Keratinocyte (primary cell): ENCODE data around the gene DPP10. TPM values are rescaled to one million over a fixed set of nuclear protein-coding genes. Genes with fewer than 3 reads are reported as not detected.

Experiments
- DNase-seq: peaks from one replicate; pipeline ENCODE4 v3.0.0-alpha.2; 2011; ENCODE audit warnings: low read depth, missing footprints, low spot score
- FAIRE-seq: peaks from 2 replicates; lab custom pipeline; 2011; peaks lifted over from hg19 to GRCh38; lab: Jason Lieb, UNC
- H2AFZ ChIP-seq: 2 replicates; pipeline ENCODE4 v1.6.0; 2012; ENCODE audit warnings: low read length, control low read depth, inconsistent platforms; ENCODE audit not compliant: control insufficient read depth
- H3K27ac ChIP-seq: 2 replicates; pipeline ENCODE4 v1.5.1; 2011; ENCODE audit warnings: low read length; ENCODE audit not compliant: control insufficient read depth, insufficient read depth
- H3K27me3 ChIP-seq: 3 replicates; pipeline ENCODE4 v1.6.0; 2011; ENCODE audit warnings: low read length; ENCODE audit not compliant: control insufficient read depth, insufficient read depth; ENCODE audit errors: extremely low read depth
- H3K36me3 ChIP-seq, 2 experiments: 2 replicates in 1 of 2; 3 replicates in 1 of 2; pipeline ENCODE4 v1.5.1; 2011; ENCODE audit warnings: low read length in 2 of 2, mild to moderate bottlenecking in 1 of 2; ENCODE audit not compliant: control insufficient read depth in 2 of 2, insufficient read depth in 2 of 2; ENCODE audit errors: extremely low read depth in 1 of 2
- H3K4me1 ChIP-seq: 3 replicates; pipeline ENCODE4 v1.5.1; 2011; ENCODE audit warnings: low read length; ENCODE audit not compliant: control insufficient read depth, insufficient read depth; ENCODE audit errors: extremely low read depth
- H3K4me2 ChIP-seq: 3 replicates; pipeline ENCODE4 v1.6.0; 2011; ENCODE audit warnings: low read depth, low read length; ENCODE audit not compliant: control insufficient read depth, insufficient read depth; ENCODE audit errors: extremely low read depth
- H3K4me3 ChIP-seq, 3 experiments: fragments of 200-600 bp in 1 of 3; sonication (generic) in 1 of 3; 2 replicates in 2 of 3; 3 replicates in 1 of 3; pipeline ENCODE4 v1.5.1; 2011 to 2016; ENCODE audit warnings: low read length in 3 of 3, mild to moderate bottlenecking in 3 of 3, control low read depth in 2 of 3, inconsistent platforms in 1 of 3, low read depth in 1 of 3, mixed read lengths in 1 of 3, mixed run types in 1 of 3, moderate library complexity in 1 of 3; ENCODE audit not compliant: control insufficient read depth in 2 of 3, insufficient read depth in 2 of 3; ENCODE audit errors: extremely low read depth in 1 of 3
- H3K79me2 ChIP-seq: 2 replicates; pipeline ENCODE4 v1.6.0; 2012; ENCODE audit warnings: low read length; ENCODE audit not compliant: control insufficient read depth, insufficient read depth
- H3K9ac ChIP-seq: 3 replicates; pipeline ENCODE4 v1.6.0; 2011; ENCODE audit warnings: low read length; ENCODE audit not compliant: control insufficient read depth, insufficient read depth; ENCODE audit errors: extremely low read depth
- H3K9me1 ChIP-seq: 3 replicates; pipeline ENCODE4 v1.6.0; 2011; ENCODE audit warnings: low read length; ENCODE audit not compliant: control insufficient read depth, insufficient read depth; ENCODE audit errors: extremely low read depth
- H3K9me3 ChIP-seq: 2 replicates; pipeline ENCODE4 v1.5.1; 2012; ENCODE audit warnings: low read depth, low read length; ENCODE audit not compliant: control insufficient read depth
- H4K20me1 ChIP-seq: 3 replicates; pipeline ENCODE4 v1.6.0; 2011; ENCODE audit warnings: low read length; ENCODE audit not compliant: control insufficient read depth, insufficient read depth; ENCODE audit errors: extremely low read depth
- CTCF ChIP-seq, 3 experiments: IDR thresholded peaks in 1 of 3; conservative IDR thresholded peaks in 1 of 3; optimal IDR thresholded peaks in 1 of 3; 2 replicates in 2 of 3; 3 replicates in 1 of 3; pipeline versions ENCODE3 to v1.5.1; 2011; ENCODE audit warnings: low read length in 3 of 3, mild to moderate bottlenecking in 3 of 3, moderate library complexity in 2 of 3, control low read depth in 1 of 3, inconsistent platforms in 1 of 3; ENCODE audit not compliant: insufficient read depth in 2 of 3; ENCODE audit errors: extremely low read depth in 1 of 3
- EZH2 ChIP-seq: IDR thresholded peaks from one replicate; pipeline ENCODE4 v1.6.1; 2012; ENCODE audit warnings: inconsistent platforms, mild to moderate bottlenecking, low read length, moderate library complexity
- dilution Hi-C: fragments of 300-500 bp; cut with MboI; formaldehyde crosslinking; loops from one replicate; pipeline ENCODE4 v1.7.0; 2020; ENCODE audit warnings: low sequenced_read_pairs; ENCODE audit not compliant: extremely low pct_ligation_motif_present
- polyA plus RNA-seq, 5 experiments: library from polyadenylated mRNA; depleted of rRNA in 3 of 5; stranded (reverse) in 3 of 5; stranded (forward) in 1 of 5; unstranded in 1 of 5; fragments of >200 nt; gene quantifications; 1 replicate in 1 of 5; 2 replicates in 3 of 5; 3 replicates in 1 of 5; pipeline versions ENCODE4 v1.2.1 to v1.2.3, GENCODE V29; 2011 to 2012; ENCODE audit warnings: missing spikeins in 2 of 5, low read depth in 1 of 5, low replicate concordance in 1 of 5

The DPP10 gene
- polyA plus RNA-seq, 1 donor (not counting 4 experiments of a cell fraction or from before 2014, with no cell fraction given): not detected

GRCh38 chr2:115796078-115796477 lies 1353.6 kb downstream of the DPP10 start:
- Histone ChIP-seq H3K9ac (no peak overlapping the region), H4K20me1 (no peaks in the 10 kb centered on the region), H3K79me2 (no peaks in the 10 kb centered on the region), H3K9me1 (no peaks in the 10 kb centered on the region), H3K36me3 (no peaks in the 10 kb centered on the region), H3K27me3 (no peaks in the 10 kb centered on the region), H3K27ac (no peak overlapping the region), H3K4me2 (no peak overlapping the region), H3K4me1 (no peaks in the 10 kb centered on the region), H3K9me3 (no peaks in the 10 kb centered on the region), H3K4me3 (no peak overlapping the region), H2AFZ (no peak overlapping the region)
- TF ChIP-seq EZH2 (no peak), CTCF (optimal IDR thresholded peaks at IDR 0.05 in 1 of 3, IDR thresholded peaks at IDR 0.05 in 1 of 3, conservative IDR thresholded peaks at IDR 0.05 in 1 of 3; ENCODE audit: extremely low read depth in 1 of 3, insufficient read depth in 2 of 3, low read length in 3 of 3) (no peak)
- dilution Hi-C loops: no loop called here
- FAIRE-seq (no peak), DNase-seq (no peak)

- no peaks in the 10 kb centered on the region for H3K4me1 ChIP-seq
- no peak overlapping the region for H2AFZ ChIP-seq
- H3K9me3 ChIP-seq: no peaks in the 10 kb centered on the region
- no peak overlapping the region for H3K4me2 ChIP-seq
- H3K9me1 ChIP-seq: no peaks in the 10 kb centered on the region
- no peak overlapping the region for H3K27ac ChIP-seq
- H3K36me3 ChIP-seq: no peaks in the 10 kb centered on the region
- H4K20me1 ChIP-seq: no peaks in the 10 kb centered on the region
- no peak for DNase-seq
- H3K27me3 ChIP-seq: no peaks in the 10 kb centered on the region
- H3K79me2 ChIP-seq: no peaks in the 10 kb centered on the region
- TF ChIP-seq EZH2 (no peak), CTCF (optimal IDR thresholded peaks at IDR 0.05 in 1 of 3, IDR thresholded peaks at IDR 0.05 in 1 of 3, conservative IDR thresholded peaks at IDR 0.05 in 1 of 3; ENCODE audit: extremely low read depth in 1 of 3, insufficient read depth in 2 of 3, low read length in 3 of 3) (no peak)
- dilution Hi-C loops: no loop called here
- no peak overlapping the region for H3K4me3 ChIP-seq
- H3K9ac ChIP-seq: no peak overlapping the region
- FAIRE-seq: no peak
These were observed 1364.8 kb downstream of the DPP10 start for GRCh38 chr2:115807276-115807675.
